CD14-positive monocyte (primary cell): ENCODE data around the gene SEC63. TPM values are rescaled to one million over a fixed set of nuclear protein-coding genes. Genes with fewer than 3 reads are reported as not detected.

ENCODE experiments used
- DNase-seq, 3 donors: peaks; one replicate each; pipeline ENCODE4 v3.0.0-alpha.2; 2011 to 2022
- H2AFZ ChIP-seq: 2 replicates; pipeline ENCODE4 v1.6.0; 2012; ENCODE audit warnings: mild to moderate bottlenecking, low read depth, low read length, inconsistent platforms; ENCODE audit not compliant: insufficient read depth, poor library complexity, severe bottlenecking
- H3K27ac ChIP-seq, 2 donors: 1 replicate in 1 of 2; 2 replicates in 1 of 2; pipeline ENCODE4 v1.5.1; 2012 to 2013; ENCODE audit warnings: low read length in 2 of 2, control low read depth in 1 of 2, inconsistent platforms in 1 of 2, low read depth in 1 of 2, mild to moderate bottlenecking in 1 of 2
- H3K27me3 ChIP-seq, 2 donors: one replicate each; pipeline versions ENCODE4 v1.6.0 to v1.6.1; 2011 to 2013; ENCODE audit warnings: low read length in 2 of 2; ENCODE audit not compliant: control insufficient read depth in 2 of 2, insufficient read depth in 2 of 2
- H3K36me3 ChIP-seq, 2 donors: replicated peaks in 1 of 2; 1 replicate in 1 of 2; 2 replicates in 1 of 2; pipeline versions ENCODE4 v1.5.1 to v1.6.1; 2012 to 2013; ENCODE audit warnings: low read length in 2 of 2, control low read depth in 1 of 2, inconsistent platforms in 1 of 2, mild to moderate bottlenecking in 1 of 2; ENCODE audit not compliant: insufficient read depth in 2 of 2, control insufficient read depth in 1 of 2
- H3K4me1 ChIP-seq, 2 donors: 1 replicate in 1 of 2; 2 replicates in 1 of 2; pipeline versions ENCODE4 v1.5.1 to v1.6.1; 2012 to 2013; ENCODE audit warnings: low read length in 2 of 2, control low read depth in 1 of 2, inconsistent platforms in 1 of 2, mild to moderate bottlenecking in 1 of 2, moderate library complexity in 1 of 2; ENCODE audit not compliant: insufficient read depth in 2 of 2, control insufficient read depth in 1 of 2
- H3K4me2 ChIP-seq: replicated peaks from 2 replicates; pipeline ENCODE3; 2012; ENCODE audit warnings: low read length, moderate library complexity, mild to moderate bottlenecking; ENCODE audit not compliant: poor library complexity, severe bottlenecking; ENCODE audit errors: extremely low read depth
- H3K4me3 ChIP-seq, 3 experiments: fragments of 200-600 bp in 1 of 3; sonication (generic) in 1 of 3; replicated peaks in 1 of 3; 1 replicate in 2 of 3; 2 replicates in 1 of 3; pipeline ENCODE4 v1.5.1; 2011 to 2013; ENCODE audit warnings: low read length in 3 of 3, mild to moderate bottlenecking in 3 of 3, control low read depth in 2 of 3, low read depth in 2 of 3, inconsistent platforms in 1 of 3, moderate library complexity in 1 of 3
- H3K79me2 ChIP-seq: 2 replicates; pipeline ENCODE4 v1.6.0; 2012; ENCODE audit warnings: mild to moderate bottlenecking, control low read depth, inconsistent platforms, low read length, moderate library complexity; ENCODE audit not compliant: insufficient read depth
- H3K9ac ChIP-seq: 2 replicates; pipeline ENCODE4 v1.6.0; 2017; ENCODE audit warnings: low read length, mild to moderate bottlenecking; ENCODE audit not compliant: insufficient read depth, poor library complexity, severe bottlenecking
- H3K9me3 ChIP-seq, 2 donors: replicated peaks in 1 of 2; 1 replicate in 1 of 2; 2 replicates in 1 of 2; pipeline versions ENCODE4 v1.5.1 to v1.6.1; 2012 to 2013; ENCODE audit warnings: low read length in 2 of 2, control low read depth in 1 of 2; ENCODE audit not compliant: control insufficient read depth in 1 of 2, insufficient read depth in 1 of 2
- H4K20me1 ChIP-seq: 2 replicates; pipeline ENCODE4 v1.6.0; 2012; ENCODE audit warnings: mild to moderate bottlenecking, low read length, control low read depth, moderate library complexity; ENCODE audit not compliant: insufficient read depth
- H3K27ac Mint-ChIP-seq, 7 donors: one replicate each; pipeline ENCODE4 v1.8.0; 2020; ENCODE audit warnings: mild to moderate bottlenecking in 7 of 7, mixed read lengths in 7 of 7, moderate library complexity in 6 of 7, inconsistent platforms in 2 of 7
- H3K27me3 Mint-ChIP-seq, 3 donors: one replicate each; pipeline ENCODE4 v1.8.0; 2021 to 2022; ENCODE audit warnings: low read depth in 3 of 3, mild to moderate bottlenecking in 3 of 3, mixed read lengths in 3 of 3, moderate library complexity in 3 of 3, inconsistent platforms in 1 of 3
- H3K36me3 Mint-ChIP-seq, 2 donors: one replicate each; pipeline ENCODE4 v1.8.0; 2020; ENCODE audit warnings: mixed read lengths in 2 of 2, inconsistent platforms in 1 of 2, mild to moderate bottlenecking in 1 of 2
- H3K4me1 Mint-ChIP-seq: one replicate; pipeline ENCODE4 v1.8.0; 2020; ENCODE audit warnings: mild to moderate bottlenecking, mixed read lengths
- H3K4me3 Mint-ChIP-seq, 2 donors: one replicate each; pipeline ENCODE4 v1.8.0; 2020; ENCODE audit warnings: mild to moderate bottlenecking in 2 of 2, mixed read lengths in 2 of 2, moderate library complexity in 1 of 2
- H3K9me3 Mint-ChIP-seq, 7 donors: one replicate each; pipeline ENCODE4 v1.8.0; 2020 to 2022; ENCODE audit warnings: mixed read lengths in 7 of 7, mild to moderate bottlenecking in 6 of 7, moderate library complexity in 6 of 7, inconsistent platforms in 2 of 7
- WGBS: methylation state at CpG from one replicate; pipeline ENCODE4 v1.1.5; 2013; ENCODE audit warnings: missing lambda C conversion rate; ENCODE audit not compliant: insufficient coverage; 5-methylcytosine and 5-hydroxymethylcytosine counted together
- intact Hi-C, 2 donors: fragments of 100-400 bp; cut with micrococcal nuclease; formaldehyde crosslinking; loops; one replicate each; pipeline versions ENCODE4 v1.15.0 to v1.15.1; 2023
- polyA plus RNA-seq, 3 donors: library from polyadenylated mRNA; depleted of rRNA in 1 of 3; unstranded in 2 of 3; stranded (reverse) in 1 of 3; fragments of 300-500 nt in 2 of 3; fragments of >200 nt in 1 of 3; fragmentation: Illumina TruSeq in 2 of 3; gene quantifications; 1 replicate in 2 of 3; 2 replicates in 1 of 3; pipeline ENCODE4 v1.2.3, GENCODE V29; 2012 to 2021
- TF ChIP-seq, protein P1 (sequence below): fragments of 200-600 bp; IDR thresholded peaks from one replicate; pipeline ENCODE4 v1.8.0; 2022; ENCODE audit warnings: antibody characterized with exemption, mild to moderate bottlenecking

The SEC63 gene
- polyA plus RNA-seq, 3 donors: 12.0 to 33.7 (median 12.7) TPM

DNA sequence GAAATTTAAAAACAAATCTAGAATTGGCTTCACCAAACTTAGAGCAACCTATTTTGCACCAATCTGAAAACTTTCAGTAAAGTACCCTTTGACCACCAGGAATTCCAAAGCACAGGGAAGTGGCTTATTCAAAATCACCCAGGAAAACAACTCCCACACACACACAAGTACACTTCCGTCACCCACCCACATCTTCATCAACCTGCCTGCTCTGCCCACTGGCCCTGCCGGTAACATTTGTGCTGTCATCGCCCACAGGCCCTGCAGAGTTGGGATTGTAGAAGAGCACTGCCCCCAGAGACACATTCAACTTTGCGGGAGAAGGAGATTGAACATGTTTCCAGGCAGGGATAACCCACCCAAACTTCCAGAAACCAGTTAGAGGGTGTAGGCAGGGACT lies 114.6 kb downstream of the SEC63 start:
- intact Hi-C loops: no loop called here

DNA sequence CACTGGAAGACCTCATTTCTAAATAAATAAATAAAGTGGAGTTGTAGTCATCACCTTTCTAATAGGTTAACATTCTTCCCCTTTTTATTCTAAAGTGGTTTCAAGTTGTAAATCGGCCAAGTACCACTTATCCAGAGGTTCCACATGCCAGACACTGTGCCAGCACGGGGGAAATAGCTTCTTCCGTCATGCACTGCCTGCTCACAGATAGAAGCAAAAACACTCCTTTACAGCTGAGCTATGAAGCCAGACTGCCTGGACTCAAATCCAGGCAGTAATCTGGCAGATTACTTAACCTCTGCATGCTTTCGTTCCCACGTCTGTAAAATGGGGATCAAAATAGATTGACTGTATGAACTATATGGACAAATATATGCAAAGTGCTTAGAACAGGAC lies 116.7 kb downstream of the SEC63 start:
- Mint-ChIP-seq H3K4me3 (no peak overlapping the region), H3K27me3 (peaks cover 0 to 5% (median 1%) of the 10 kb centered on the region in 3 donors), H3K36me3 (no peaks in the 10 kb centered on the region), H3K9me3 (peaks cover 0 to 2% (median 0%) of the 10 kb centered on the region in 7 donors), H3K27ac (no peak overlapping the region), H3K4me1 (no peaks in the 10 kb centered on the region)
- intact Hi-C loops: no loop called here
- H3K4me1 ChIP-seq: no peaks in the 10 kb centered on the region
- no peak overlapping the region for H3K27ac ChIP-seq
- TF ChIP-seq, protein P1, sequence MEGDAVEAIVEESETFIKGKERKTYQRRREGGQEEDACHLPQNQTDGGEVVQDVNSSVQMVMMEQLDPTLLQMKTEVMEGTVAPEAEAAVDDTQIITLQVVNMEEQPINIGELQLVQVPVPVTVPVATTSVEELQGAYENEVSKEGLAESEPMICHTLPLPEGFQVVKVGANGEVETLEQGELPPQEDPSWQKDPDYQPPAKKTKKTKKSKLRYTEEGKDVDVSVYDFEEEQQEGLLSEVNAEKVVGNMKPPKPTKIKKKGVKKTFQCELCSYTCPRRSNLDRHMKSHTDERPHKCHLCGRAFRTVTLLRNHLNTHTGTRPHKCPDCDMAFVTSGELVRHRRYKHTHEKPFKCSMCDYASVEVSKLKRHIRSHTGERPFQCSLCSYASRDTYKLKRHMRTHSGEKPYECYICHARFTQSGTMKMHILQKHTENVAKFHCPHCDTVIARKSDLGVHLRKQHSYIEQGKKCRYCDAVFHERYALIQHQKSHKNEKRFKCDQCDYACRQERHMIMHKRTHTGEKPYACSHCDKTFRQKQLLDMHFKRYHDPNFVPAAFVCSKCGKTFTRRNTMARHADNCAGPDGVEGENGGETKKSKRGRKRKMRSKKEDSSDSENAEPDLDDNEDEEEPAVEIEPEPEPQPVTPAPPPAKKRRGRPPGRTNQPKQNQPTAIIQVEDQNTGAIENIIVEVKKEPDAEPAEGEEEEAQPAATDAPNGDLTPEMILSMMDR: no peak
- H3K79me2 ChIP-seq: no peaks in the 10 kb centered on the region
- no peaks in the 10 kb centered on the region for H3K9me3 ChIP-seq
- DNase-seq: no peak
- no peaks in the 10 kb centered on the region for H3K36me3 ChIP-seq
- H3K9ac ChIP-seq: no peak overlapping the region
- 40% methylated on average over 2 of the region's 5 CpGs for WGBS
- no peaks in the 10 kb centered on the region for H3K27me3 ChIP-seq
- no peak overlapping the region for H3K4me2 ChIP-seq
- no peak overlapping the region for H3K4me3 ChIP-seq
- no peak overlapping the region for H2AFZ ChIP-seq
- H4K20me1 ChIP-seq: no peaks in the 10 kb centered on the region

More for the DNA sequence above, 114.6 kb downstream of the SEC63 start:
- TF ChIP-seq, protein P1: no peak
- Histone ChIP-seq H3K9me3 (no peaks in the 10 kb centered on the region), H3K4me2 (no peak overlapping the region), H4K20me1 (no peaks in the 10 kb centered on the region), H3K4me1 (peaks cover 7 to 9% of the 10 kb centered on the region in 2 donors), H2AFZ (no peak overlapping the region), H3K36me3 (no peaks in the 10 kb centered on the region), H3K27me3 (peaks cover 7 to 15% of the 10 kb centered on the region in 2 donors), H3K27ac (no peak overlapping the region), H3K4me3 (no peak overlapping the region), H3K9ac (no peak overlapping the region), H3K79me2 (no peaks in the 10 kb centered on the region)
- WGBS: 100% methylated on average over 2 of the region's 4 CpGs
- H3K4me1 Mint-ChIP-seq: peaks cover 8% of the 10 kb centered on the region
- H3K4me3 Mint-ChIP-seq: no peak overlapping the region
- H3K27ac Mint-ChIP-seq: peak overlapping the region in 1 of 7 donors; percentile 9
- H3K9me3 Mint-ChIP-seq: peaks cover 0 to 4% (median 0%) of the 10 kb centered on the region in 7 donors
- no peaks in the 10 kb centered on the region for H3K36me3 Mint-ChIP-seq
- DNase-seq: no peak
- peaks cover 13 to 24% (median 16%) of the 10 kb centered on the region in 3 donors for H3K27me3 Mint-ChIP-seq
